HG03135 (cell line): ENCODE measurements around the gene RSAD2.

Source experiments
- ATAC-seq: cut with Tn5 transposase; IDR thresholded peaks from one replicate; pipeline ENCODE4 v1.9.1; 2021; ENCODE audit warnings: mild to moderate bottlenecking, moderate library complexity; ENCODE audit not compliant: unreplicated experiment

Gene RSAD2

GRCh38 chr2:6864231-6864754 is 13.3 kb upstream of the RSAD2 start:
- ATAC-seq, result no peak

GRCh38 chr2:6864923-6865345 is 12.6 kb upstream of the RSAD2 start:
- peak; percentile 27 for ATAC-seq

- peak; percentile 84 for ATAC-seq
Measured at GRCh38 chr2:6865346-6866274, 12.0 kb upstream of the RSAD2 start, which contains the start of gene CMPK2. Gene CMPK2, minus strand, starts transcription at chr2:6865907. Its CDS starts 211 bp downstream, at chr2:6865696.

GRCh38 chr2:6866275-6866671 is 11.3 kb upstream of the RSAD2 start:
- ATAC-seq, result peak; percentile 36

- no peak for ATAC-seq
Measured at GRCh38 chr2:6866982-6867381, 10.6 kb upstream of the RSAD2 start.

- ATAC-seq, result peak; percentile 72
Measured at GRCh38 chr2:6872394-6872793, 5.2 kb upstream of the RSAD2 start.

GRCh38 chr2:6874032-6874431 is 3.5 kb upstream of the RSAD2 start:
- ATAC-seq, result no peak

GRCh38 chr2:6876309-6876708 is 1.3 kb upstream of the RSAD2 start:
- ATAC-seq, result no peak

- ATAC-seq, result no peak
Measured at GRCh38 chr2:6878549-6878948, 972 bp downstream of the RSAD2 start.

- no peak for ATAC-seq
Measured at GRCh38 chr2:6879011-6879410, 1.4 kb downstream of the RSAD2 start.

GRCh38 chr2:6880200-6880733 is 2.7 kb downstream of the RSAD2 start:
- ATAC-seq, result no peak

- no peak for ATAC-seq
Measured at GRCh38 chr2:6881046-6881445, 3.5 kb downstream of the RSAD2 start.

GRCh38 chr2:6881516-6881915 is 3.9 kb downstream of the RSAD2 start:
- ATAC-seq, result no peak

- no peak for ATAC-seq
Measured at GRCh38 chr2:6883448-6884122, 6.0 kb downstream of the RSAD2 start.

- ATAC-seq, result no peak
Measured at GRCh38 chr2:6885551-6885950, 8.0 kb downstream of the RSAD2 start.

GRCh38 chr2:6885968-6886367 is 8.4 kb downstream of the RSAD2 start:
- ATAC-seq, result no peak

GRCh38 chr2:6887751-6888192 is 10.2 kb downstream of the RSAD2 start:
- no peak for ATAC-seq

GRCh38 chr2:6888724-6889123 is 11.1 kb downstream of the RSAD2 start:
- ATAC-seq, result no peak

GRCh38 chr2:6893876-6894482 is 16.4 kb downstream of the RSAD2 start:
- no peak for ATAC-seq

GRCh38 chr2:6896930-6897759 is 19.6 kb downstream of the RSAD2 start:
- no peak for ATAC-seq
